Measurements from ENCODE around the gene SLC25A24. TPM values are rescaled to one million over a fixed set of nuclear protein-coding genes. Genes with fewer than 3 reads are reported as not detected.
"Not testable (repeated sequence)": the region's sequence is repeated elsewhere in the genome, so short reads cannot be mapped to it uniquely, and the experiment has no call there.

The SLC25A24 gene
- total RNA-seq, 1 experiment from 2014 or later: 33.1 TPM

- DNase-seq (ENCODE audit: low read depth); in situ Hi-C loops (cut with HindIII; ENCODE audit: low pct_unique_long_range_greater_than_20kb, low sequenced_read_pairs): not testable (repeated sequence)
Observed at GRCh38 chr1:108203582-108203981, 3.4 kb upstream of the SLC25A24 start.

GRCh38 chr1:108201687-108202086, 1.5 kb upstream of the SLC25A24 start:
- in situ Hi-C loops (cut with HindIII; ENCODE audit: low pct_unique_long_range_greater_than_20kb, low sequenced_read_pairs): no loop called here
- DNase-seq (ENCODE audit: low read depth): no peak

- in situ Hi-C loops (cut with HindIII; ENCODE audit: low pct_unique_long_range_greater_than_20kb, low sequenced_read_pairs): no loop called here
- DNase-seq (ENCODE audit: low read depth): peak; percentile 52
Observed at GRCh38 chr1:108200687-108201051, 526 bp upstream of the SLC25A24 start.

GRCh38 chr1:108199201-108199691, 897 bp downstream of the SLC25A24 start:
- peak; percentile 51 for DNase-seq (ENCODE audit: low read depth)
- in situ Hi-C loops (cut with HindIII; ENCODE audit: low pct_unique_long_range_greater_than_20kb, low sequenced_read_pairs): no loop called here

GRCh38 chr1:108194051-108194450, 6.1 kb downstream of the SLC25A24 start:
- in situ Hi-C loops (cut with HindIII; ENCODE audit: low pct_unique_long_range_greater_than_20kb, low sequenced_read_pairs): no loop called here

GRCh38 chr1:108193333-108193732, 6.8 kb downstream of the SLC25A24 start:
- in situ Hi-C loops (cut with HindIII; ENCODE audit: low pct_unique_long_range_greater_than_20kb, low sequenced_read_pairs): no loop called here
- no peak for DNase-seq (ENCODE audit: low read depth)

More at GRCh38 chr1:108194051-108194450, 6.1 kb downstream of the SLC25A24 start:
- DNase-seq (ENCODE audit: low read depth): no peak

- DNase-seq (ENCODE audit: low read depth): no peak
- in situ Hi-C loops (cut with HindIII; ENCODE audit: low pct_unique_long_range_greater_than_20kb, low sequenced_read_pairs): no loop called here
Observed at GRCh38 chr1:108192581-108192980, 7.6 kb downstream of the SLC25A24 start.

- in situ Hi-C loops (cut with HindIII; ENCODE audit: low pct_unique_long_range_greater_than_20kb, low sequenced_read_pairs): no loop called here
- DNase-seq (ENCODE audit: low read depth): no peak
Observed at GRCh38 chr1:108190686-108191416, 9.3 kb downstream of the SLC25A24 start.

- in situ Hi-C loops (cut with HindIII; ENCODE audit: low pct_unique_long_range_greater_than_20kb, low sequenced_read_pairs): no loop called here
- DNase-seq (ENCODE audit: low read depth): no peak
Observed at GRCh38 chr1:108190001-108190634, 10.0 kb downstream of the SLC25A24 start.

- no peak for DNase-seq (ENCODE audit: low read depth)
- in situ Hi-C loops (cut with HindIII; ENCODE audit: low pct_unique_long_range_greater_than_20kb, low sequenced_read_pairs): no loop called here
Observed at GRCh38 chr1:108188801-108189200, 11.3 kb downstream of the SLC25A24 start.

GRCh38 chr1:108182959-108183700, 17.0 kb downstream of the SLC25A24 start:
- no peak for DNase-seq (ENCODE audit: low read depth)
- in situ Hi-C loops (cut with HindIII; ENCODE audit: low pct_unique_long_range_greater_than_20kb, low sequenced_read_pairs): no loop called here

- in situ Hi-C loops (cut with HindIII; ENCODE audit: low pct_unique_long_range_greater_than_20kb, low sequenced_read_pairs): no loop called here
- no peak for DNase-seq (ENCODE audit: low read depth)
Observed at GRCh38 chr1:108179018-108179417, 21.1 kb downstream of the SLC25A24 start.

GRCh38 chr1:108162409-108162808, 37.7 kb downstream of the SLC25A24 start:
- DNase-seq (ENCODE audit: low read depth); in situ Hi-C loops (cut with HindIII; ENCODE audit: low pct_unique_long_range_greater_than_20kb, low sequenced_read_pairs): not testable (repeated sequence)

GRCh38 chr1:108159951-108160350, 40.2 kb downstream of the SLC25A24 start:
- DNase-seq (ENCODE audit: low read depth); in situ Hi-C loops (cut with HindIII; ENCODE audit: low pct_unique_long_range_greater_than_20kb, low sequenced_read_pairs): not testable (repeated sequence)

GRCh38 chr1:108158893-108159453, 41.2 kb downstream of the SLC25A24 start:
- in situ Hi-C loops (cut with HindIII; ENCODE audit: low pct_unique_long_range_greater_than_20kb, low sequenced_read_pairs): no loop called here

GRCh38 chr1:108154314-108154713, 45.8 kb downstream of the SLC25A24 start:
- in situ Hi-C loops (cut with HindIII; ENCODE audit: low pct_unique_long_range_greater_than_20kb, low sequenced_read_pairs): no loop called here
- DNase-seq (ENCODE audit: low read depth): no peak

More at GRCh38 chr1:108158893-108159453, 41.2 kb downstream of the SLC25A24 start:
- no peak for DNase-seq (ENCODE audit: low read depth)

GRCh38 chr1:108152782-108153222, 47.3 kb downstream of the SLC25A24 start:
- in situ Hi-C loops (cut with HindIII; ENCODE audit: low pct_unique_long_range_greater_than_20kb, low sequenced_read_pairs): no loop called here
- no peak for DNase-seq (ENCODE audit: low read depth)

- DNase-seq (ENCODE audit: low read depth): no peak
- in situ Hi-C loops (cut with HindIII; ENCODE audit: low pct_unique_long_range_greater_than_20kb, low sequenced_read_pairs): no loop called here
Observed at GRCh38 chr1:108151548-108151947, 48.6 kb downstream of the SLC25A24 start.

Data from Caki2 (cell line).